ENCODE data around the gene KIF26A.

KIF26A gene

GRCh38 chr14:104130974-104131651, 7.3 kb upstream of the KIF26A start:
- DNase-seq (ENCODE audit: low read depth in 2 of 2): no peak

GRCh38 chr14:104131968-104132732, 6.2 kb upstream of the KIF26A start:
- no peak for DNase-seq (ENCODE audit: low read depth in 2 of 2)

- no peak for DNase-seq (ENCODE audit: low read depth in 2 of 2)
Observed at GRCh38 chr14:104132981-104133380, 5.4 kb upstream of the KIF26A start.

- DNase-seq (ENCODE audit: low read depth in 2 of 2): no peak
Observed at GRCh38 chr14:104133496-104133895, 4.9 kb upstream of the KIF26A start.

- no peak for DNase-seq (ENCODE audit: low read depth in 2 of 2)
Observed at GRCh38 chr14:104134061-104134965, 4.1 kb upstream of the KIF26A start.

GRCh38 chr14:104135121-104135903, 3.1 kb upstream of the KIF26A start:
- no peak for DNase-seq (ENCODE audit: low read depth in 2 of 2)

- no peak for DNase-seq (ENCODE audit: low read depth in 2 of 2)
Observed at GRCh38 chr14:104135904-104136471, 2.4 kb upstream of the KIF26A start.

GRCh38 chr14:104136472-104137296, 1.7 kb upstream of the KIF26A start:
- DNase-seq (ENCODE audit: low read depth in 2 of 2): no peak

GRCh38 chr14:104137297-104138097, 890 bp upstream of the KIF26A start:
- DNase-seq (ENCODE audit: low read depth in 2 of 2): no peak

GRCh38 chr14:104138718-104139459, 502 bp downstream of the KIF26A start:
- DNase-seq (ENCODE audit: low read depth in 2 of 2): no peak

GRCh38 chr14:104139460-104140212, 1.2 kb downstream of the KIF26A start:
- no peak for DNase-seq (ENCODE audit: low read depth in 2 of 2)

- no peak for DNase-seq (ENCODE audit: low read depth in 2 of 2)
Observed at GRCh38 chr14:104140213-104140462, 1.8 kb downstream of the KIF26A start.

GRCh38 chr14:104140463-104141331, 2.3 kb downstream of the KIF26A start:
- DNase-seq (ENCODE audit: low read depth in 2 of 2): no peak

- no peak for DNase-seq (ENCODE audit: low read depth in 2 of 2)
Observed at GRCh38 chr14:104141621-104142091, 3.3 kb downstream of the KIF26A start.

GRCh38 chr14:104142136-104142945, 4.0 kb downstream of the KIF26A start:
- no peak for DNase-seq (ENCODE audit: low read depth in 2 of 2)

GRCh38 chr14:104142946-104143470, 4.6 kb downstream of the KIF26A start:
- DNase-seq (ENCODE audit: low read depth in 2 of 2): no peak
